A204.1 (cell line): ENCODE data around the gene LRRC46.

ENCODE experiments used
- FAIRE-seq: peaks from 2 replicates; lab custom pipeline; 2012; peaks lifted over from hg19 to GRCh38; lab: Jason Lieb, UNC

Gene LRRC46

GRCh38 chr17:47852113-47852949 is 20.9 kb downstream of the LRRC46 start:
- no peak for FAIRE-seq

GRCh38 chr17:47853616-47854015 is 22.1 kb downstream of the LRRC46 start:
- no peak for FAIRE-seq

DNA sequence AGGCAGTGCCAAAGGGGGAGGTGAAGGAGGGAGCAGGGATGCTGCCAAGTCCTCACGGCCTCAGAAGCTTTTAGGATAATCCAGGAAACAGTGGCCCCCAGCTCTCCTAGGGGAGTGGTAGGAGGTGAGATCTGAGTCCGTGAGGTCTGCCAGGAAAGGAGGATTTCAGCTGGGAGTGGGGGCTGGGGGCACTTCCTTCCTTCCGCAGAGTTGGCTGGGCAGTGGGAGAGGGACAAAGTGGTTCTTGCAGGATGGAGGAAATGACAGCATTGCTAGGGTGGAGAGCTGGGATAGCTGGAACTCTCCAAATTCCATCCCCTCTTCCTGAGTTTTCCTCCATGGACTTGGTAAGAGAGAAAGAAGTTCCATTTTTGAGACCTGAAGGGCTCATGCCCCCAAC is 24.3 kb downstream of the LRRC46 start:
- FAIRE-seq, result no peak

GRCh38 chr17:47856830-47857229 is 25.4 kb downstream of the LRRC46 start:
- FAIRE-seq, result no peak

GRCh38 chr17:47857551-47858455 is 26.3 kb downstream of the LRRC46 start:
- no peak for FAIRE-seq

- no peak for FAIRE-seq
Measured at GRCh38 chr17:47860386-47860785, 28.9 kb downstream of the LRRC46 start.

- FAIRE-seq, result no peak
Measured at GRCh38 chr17:47862621-47863440, 31.4 kb downstream of the LRRC46 start.

GRCh38 chr17:47864791-47865216 is 33.3 kb downstream of the LRRC46 start:
- FAIRE-seq, result no peak

GRCh38 chr17:47866941-47867340 is 35.5 kb downstream of the LRRC46 start:
- no peak for FAIRE-seq

GRCh38 chr17:47867813-47868533 is 36.5 kb downstream of the LRRC46 start:
- FAIRE-seq, result no peak

GRCh38 chr17:47869114-47869513 is 37.6 kb downstream of the LRRC46 start:
- no peak for FAIRE-seq

DNA sequence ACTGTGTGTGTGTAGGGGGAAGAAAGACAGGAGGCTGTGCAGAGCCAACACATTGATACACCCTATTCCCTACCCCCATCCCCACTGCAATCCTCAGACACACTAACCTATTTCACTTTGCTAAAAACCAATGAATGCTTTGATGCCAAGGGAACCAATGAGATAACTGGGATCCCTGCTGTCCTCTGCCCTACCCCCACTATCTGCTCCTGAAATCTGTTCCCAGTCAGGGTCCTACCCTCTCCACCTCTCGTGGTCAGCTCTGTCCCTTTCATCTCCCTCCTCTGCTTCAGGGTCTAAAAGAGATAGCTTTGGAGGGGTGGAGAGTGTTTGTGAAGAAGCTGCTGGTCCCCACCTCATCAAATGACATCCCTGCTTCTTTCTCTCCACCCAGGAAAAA is 38.6 kb downstream of the LRRC46 start:
- no peak for FAIRE-seq

- FAIRE-seq, result no peak
Measured at GRCh38 chr17:47871048-47871447, 39.6 kb downstream of the LRRC46 start.

- FAIRE-seq, result no peak
Measured at GRCh38 chr17:47872019-47872650, 40.7 kb downstream of the LRRC46 start.

GRCh38 chr17:47872651-47873161 is 41.2 kb downstream of the LRRC46 start:
- FAIRE-seq, result no peak

DNA sequence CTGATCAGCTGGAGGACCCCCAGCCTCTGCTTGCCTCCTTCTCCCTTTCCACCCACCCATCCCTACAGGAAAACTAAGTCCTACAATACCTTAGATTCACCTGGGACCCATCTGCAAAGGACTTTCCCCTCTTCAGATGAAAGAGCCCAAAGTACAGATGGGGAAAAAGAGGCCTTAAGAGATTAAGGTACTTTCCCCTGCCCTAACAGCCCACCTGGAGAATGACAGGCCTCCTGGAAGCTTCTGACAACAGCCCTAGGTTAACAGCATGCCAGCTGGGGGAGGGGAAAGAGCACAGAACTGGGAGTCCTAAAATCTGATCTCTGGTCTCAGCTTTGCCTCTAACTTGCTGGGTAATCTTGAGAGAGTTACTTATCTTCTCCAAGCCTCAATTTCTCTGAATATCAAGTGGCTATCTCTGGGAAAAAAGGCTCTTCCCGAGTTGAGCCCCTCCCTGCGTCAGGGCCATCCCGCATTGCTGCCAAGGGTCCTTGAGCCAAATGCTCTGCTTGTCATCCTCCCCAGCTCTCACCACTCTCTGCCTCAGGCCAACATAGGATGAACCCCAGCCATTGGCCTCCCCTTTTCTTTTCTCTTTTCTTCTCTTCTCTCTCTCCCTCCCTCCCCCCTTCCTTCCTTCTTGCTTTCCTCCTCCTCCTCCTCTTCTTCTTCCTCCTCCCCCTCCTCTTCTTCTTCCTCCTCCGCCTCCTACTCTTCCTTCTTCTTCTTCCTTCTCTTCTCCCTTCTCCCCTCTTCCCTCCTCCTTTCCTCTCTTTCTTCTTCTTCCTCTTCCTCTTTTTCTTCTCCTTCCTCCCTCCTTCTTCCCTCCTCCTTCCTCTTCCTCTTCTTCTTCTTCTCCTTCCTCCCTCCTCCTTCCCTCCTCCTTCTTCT is 42.0 kb downstream of the LRRC46 start:
- FAIRE-seq, result no peak

DNA sequence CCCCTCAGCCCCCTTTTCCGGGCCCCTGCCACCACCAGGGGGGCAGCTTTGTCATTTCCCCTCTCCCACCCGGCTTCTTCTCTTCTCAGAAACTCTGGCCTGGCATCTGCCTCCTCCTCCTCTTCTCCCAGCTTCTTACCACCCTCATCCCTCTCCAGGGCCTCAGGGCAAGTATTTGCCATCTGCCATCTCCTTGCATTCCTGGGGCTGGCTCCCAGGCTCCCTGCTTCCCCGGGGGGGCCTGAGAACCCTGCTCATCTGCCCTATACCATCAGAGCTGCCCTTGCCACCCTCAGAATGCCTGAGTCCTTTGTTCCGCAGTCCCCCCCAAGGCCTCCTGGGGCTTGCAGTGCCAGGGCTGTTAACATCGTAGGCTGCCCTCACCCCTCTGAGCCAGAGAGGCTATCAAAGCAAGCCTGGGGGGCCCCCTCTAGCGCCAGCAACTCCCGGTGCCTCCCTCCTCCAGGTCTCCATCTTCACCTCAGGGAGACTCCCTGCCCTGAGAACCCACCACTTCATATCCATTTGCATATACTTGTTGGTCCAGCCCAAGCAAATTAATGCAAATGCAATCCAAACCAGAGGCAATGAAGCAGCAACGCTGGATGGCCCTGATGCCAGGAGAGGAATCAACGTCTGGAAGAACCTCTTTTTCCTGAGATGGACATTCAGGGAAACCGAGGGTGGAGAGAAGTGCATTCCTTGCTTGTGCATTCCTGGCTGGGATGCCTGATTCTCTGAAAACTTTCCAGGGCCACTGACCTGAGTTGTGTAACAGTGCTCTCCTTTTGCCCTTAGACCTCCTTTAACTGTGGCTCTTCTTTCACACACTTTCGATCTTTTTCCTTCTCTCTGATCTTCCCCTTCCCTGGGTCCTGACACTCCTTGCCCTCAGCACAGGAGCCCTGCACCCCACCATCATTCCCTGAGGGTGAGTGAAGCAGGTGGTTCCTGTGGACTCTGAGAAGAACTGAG is 43.8 kb downstream of the LRRC46 start:
- FAIRE-seq, result no peak

DNA sequence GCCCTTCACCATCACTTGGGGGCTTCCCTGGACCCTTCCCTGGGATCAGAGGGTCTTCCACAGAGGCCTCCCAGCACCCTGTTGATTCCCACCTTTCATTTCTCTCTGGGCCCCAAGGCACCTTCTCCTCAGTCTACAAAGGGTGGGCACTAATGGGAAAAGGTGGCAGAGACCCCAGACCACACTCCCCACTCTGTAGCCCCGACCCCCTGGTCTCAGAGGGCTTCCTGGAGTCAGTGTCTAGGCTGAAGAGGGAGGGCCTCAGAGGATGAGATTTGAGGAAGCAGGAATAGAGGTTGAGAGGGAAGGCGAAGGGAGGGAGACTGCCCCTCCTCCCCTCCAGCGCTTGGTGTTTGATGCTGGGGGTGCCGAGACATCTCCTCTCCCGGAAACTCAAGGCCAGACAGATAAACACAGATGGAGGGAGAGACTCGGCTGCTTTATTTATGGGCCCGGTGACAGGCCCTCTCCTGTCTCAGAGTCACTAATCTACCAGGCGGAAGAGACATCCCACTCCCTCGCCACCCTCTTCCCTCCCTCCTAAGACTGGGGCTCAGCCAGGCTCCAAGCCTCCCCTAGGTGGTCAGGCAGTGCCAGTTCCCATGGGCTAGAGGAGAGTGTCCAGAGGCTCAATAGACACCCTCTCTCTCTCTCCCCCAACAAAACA is 46.0 kb downstream of the LRRC46 start:
- no peak for FAIRE-seq
